Heart right ventricle (tissue), 16 donors: ENCODE measurements around the gene CHCHD3. TPM values are rescaled to one million over a fixed set of nuclear protein-coding genes. Genes with fewer than 3 reads are reported as not detected.
A peak's percentile ranks its signal among the peaks of the same experiment; 100 is the strongest.

Source experiments
- ATAC-seq, 8 donors: fragments of 200-7000 bp; cut with Tn5 transposase; one replicate each; pipeline ENCODE4 v1.9.1; 2020; ENCODE audit warnings: mild to moderate bottlenecking in 8 of 8, moderate library complexity in 8 of 8, moderate number of reproducible peaks in 1 of 8
- DNase-seq, 2 donors: peaks; one replicate each; pipeline ENCODE4 v3.0.0-alpha.2; 2020
- H3K27ac ChIP-seq, 10 donors: fragments of 200-600 bp; sonication (generic) in 2 of 10; one replicate each; pipeline versions ENCODE4 v1.5.0 to v1.8.0; 2020 to 2022; ENCODE audit warnings: mild to moderate bottlenecking in 3 of 10
- H3K27me3 ChIP-seq, 7 donors: fragments of 200-600 bp; one replicate each; pipeline ENCODE4 v1.8.0; 2021 to 2022; ENCODE audit warnings: mild to moderate bottlenecking in 2 of 7
- H3K36me3 ChIP-seq, 9 donors: fragments of 200-600 bp; sonication (generic) in 1 of 9; one replicate each; pipeline versions ENCODE4 v1.5.0 to v1.8.0; 2020 to 2022; ENCODE audit warnings: mild to moderate bottlenecking in 2 of 9
- H3K4me1 ChIP-seq, 9 donors: fragments of 200-600 bp; sonication (generic) in 1 of 9; one replicate each; pipeline versions ENCODE4 v1.5.0 to v1.8.0; 2020 to 2022; ENCODE audit warnings: mild to moderate bottlenecking in 4 of 9
- H3K4me3 ChIP-seq, 10 donors: fragments of 200-600 bp; sonication (generic) in 2 of 10; one replicate each; pipeline versions ENCODE4 v1.5.0 to v1.8.0; 2020 to 2022; ENCODE audit warnings: mild to moderate bottlenecking in 7 of 10, moderate library complexity in 2 of 10
- H3K9me3 ChIP-seq, 11 donors: fragments of 200-600 bp in 10 of 11; sonication (generic) in 2 of 11; one replicate each; pipeline versions ENCODE4 v1.5.0 to v1.8.0; 2013 to 2022; ENCODE audit warnings: mild to moderate bottlenecking in 2 of 11, control low read depth in 1 of 11, moderate library complexity in 1 of 11
- CTCF ChIP-seq, 9 donors: fragments of 200-600 bp; sonication (generic) in 2 of 9; IDR thresholded peaks; one replicate each; pipeline versions ENCODE4 v1.5.0 to v1.8.0; 2021 to 2022; ENCODE audit warnings: antibody characterized with exemption in 9 of 9, mild to moderate bottlenecking in 5 of 9, moderate library complexity in 1 of 9
- WGBS, 2 donors: extraction: QIAGEN DNeasy Blood & Tissue Kit; methylation state at CpG; one replicate each; pipeline ENCODE4 v1.1.7; 2013; ENCODE audit warnings: inconsistent platforms in 1 of 2; 5-methylcytosine and 5-hydroxymethylcytosine counted together
- intact Hi-C, 10 donors: fragments of 100-400 bp; cut with DNase I; formaldehyde crosslinking; loops; one replicate each; pipeline versions ENCODE4 v1.11.1 to v1.14.2; 2022
- polyA plus RNA-seq, 2 donors: library from polyadenylated mRNA; stranded (reverse); fragments of 200-250 nt; gene quantifications; one replicate each; pipeline ENCODE4 v1.2.3, GENCODE V29; 2013
- total RNA-seq, 10 donors: library from RNA; stranded (reverse); fragmentation: NEBNext Ultra II Directional in 3 of 10; extraction: Animal tissue kit (Norgen Biotek cat#: 25700) in 3 of 10; gene quantifications; one replicate each; pipeline versions ENCODE4 v1.2.1 to v1.2.4, GENCODE V29; 2021 to 2023
- donor health status: Arrhythmogenic right ventricular cardiomyopathy.
- donor health status: ischemic (EF 13 %, LVEDD 7.1; RV severe dilation, severe dysfunction).
- donor health status: healthy with polysubstance abuse.
- donor health status: DM: no; HTN: yes; CAD: no.
- donor health status: DM: no; HTN: no; CAD: no.
- donor health status: ischemic (EF 25% LVEDD 6.9; RV normal size, moderate dysfunction).
- donor health status: ischemic (EF 25% LVEDD 5.7; RV mildly dilated, moderate dysfunction).
- donor health status: healthy.
- donor health status: DM: yes; HTN: yes; CAD: no.
- donor health status: Ischemic cardiomyopathy.
- donor health status: ischemic (EF 35%, LVEDD 5.7; RV mildly dilated, moderate dysfunction).
- donor health status: nonischemic (EF 11% LVEDD 7.7; RV severe dilation, severe dysfunction).
- donor health status: DM: yes; HTN: yes; CAD: no.
- donor health status: PGD.
- donor health status: ischemic (EF 29% LVEDD 5.4; RV normal size, mild dysfunction).
- donor health status: nonischemic (EF 23%, LVEDD 6.1; RV moderate dilation, normal function).

The CHCHD3 gene
- total and polyA plus RNA-seq, 12 donors, result 42.6 to 215 (median 185) TPM

GRCh38 chr7:133071506-133071905 lies 10.4 kb downstream of the CHCHD3 start:
- intact Hi-C loops, result no loop called here
- 95 to 99% methylated on average over 2 of the region's 2 CpGs for WGBS, 2 donors

GRCh38 chr7:133070562-133070961 lies 11.3 kb downstream of the CHCHD3 start:
- Histone ChIP-seq H3K36me3 (peaks cover 0 to 43% (median 14%) of the 10 kb centered on the region in 9 donors), H3K27ac (no peak overlapping the region), H3K9me3 (no peaks in the 10 kb centered on the region), H3K4me3 (no peak overlapping the region), H3K4me1 (peaks cover 0 to 39% (median 14%) of the 10 kb centered on the region in 9 donors), H3K27me3 (no peaks in the 10 kb centered on the region)
- TF ChIP-seq CTCF (IDR thresholded peaks at IDR 0.05), result no peak
- intact Hi-C loops, result no loop called here
- 37 to 49% methylated on average over 2 of the region's 2 CpGs for WGBS, 2 donors
- no peak for DNase-seq
- no peak for ATAC-seq

More at GRCh38 chr7:133071506-133071905, 10.4 kb downstream of the CHCHD3 start:
- Histone ChIP-seq H3K4me3 (no peak overlapping the region), H3K9me3 (no peaks in the 10 kb centered on the region), H3K27ac (no peak overlapping the region), H3K36me3 (peaks cover 0 to 42% (median 14%) of the 10 kb centered on the region in 9 donors), H3K4me1 (peaks cover 0 to 48% (median 23%) of the 10 kb centered on the region in 9 donors), H3K27me3 (no peaks in the 10 kb centered on the region)
- DNase-seq, result no peak
- ATAC-seq, result no peak
- no peak for TF ChIP-seq CTCF (IDR thresholded peaks at IDR 0.05)

- peak overlapping the region in 1 of 10 donors; percentile 30 for H3K27ac ChIP-seq
- peaks cover 0 to 38% (median 9%) of the 10 kb centered on the region in 9 donors for H3K36me3 ChIP-seq
- no peak overlapping the region for H3K4me3 ChIP-seq
- H3K27me3 ChIP-seq, result no peaks in the 10 kb centered on the region
- peaks cover 0 to 48% (median 42%) of the 10 kb centered on the region in 9 donors for H3K4me1 ChIP-seq
- 100% methylated on average over 1 of the region's 1 CpG for WGBS, 2 donors
- DNase-seq, result no peak
- intact Hi-C loops, result no loop called here
- TF ChIP-seq CTCF (IDR thresholded peaks at IDR 0.05), result no peak
- ATAC-seq, result no peak
- H3K9me3 ChIP-seq, result no peaks in the 10 kb centered on the region
Observed at GRCh38 chr7:133065301-133065700, 16.6 kb downstream of the CHCHD3 start.

- intact Hi-C loops, result no loop called here
- Histone ChIP-seq H3K4me1 (peaks cover 0 to 55% (median 37%) of the 10 kb centered on the region in 9 donors), H3K4me3 (no peak overlapping the region), H3K36me3 (peaks cover 0 to 33% (median 9%) of the 10 kb centered on the region in 9 donors), H3K27me3 (no peaks in the 10 kb centered on the region), H3K27ac (peak overlapping the region in 4 of 10 donors; percentile 13 to 30 (median 16)), H3K9me3 (no peaks in the 10 kb centered on the region)
- no peak for TF ChIP-seq CTCF (IDR thresholded peaks at IDR 0.05)
- DNase-seq (no peak), ATAC-seq (no peak)
- 68 to 72% methylated on average over 4 of the region's 4 CpGs for WGBS, 2 donors
Observed at GRCh38 chr7:133064082-133064820, 17.6 kb downstream of the CHCHD3 start.
